Kidney tubule cell (primary cell): ENCODE measurements around the gene ENTPD7.
"Not testable (repeated sequence)": the region's sequence is repeated elsewhere in the genome, so short reads cannot be mapped to it uniquely, and the experiment has no call there.

Experiments
- DNase-seq: peaks from one replicate; pipeline ENCODE4 v3.0.0-alpha.2; 2018; ENCODE audit warnings: low spot score

The ENTPD7 gene

DNA sequence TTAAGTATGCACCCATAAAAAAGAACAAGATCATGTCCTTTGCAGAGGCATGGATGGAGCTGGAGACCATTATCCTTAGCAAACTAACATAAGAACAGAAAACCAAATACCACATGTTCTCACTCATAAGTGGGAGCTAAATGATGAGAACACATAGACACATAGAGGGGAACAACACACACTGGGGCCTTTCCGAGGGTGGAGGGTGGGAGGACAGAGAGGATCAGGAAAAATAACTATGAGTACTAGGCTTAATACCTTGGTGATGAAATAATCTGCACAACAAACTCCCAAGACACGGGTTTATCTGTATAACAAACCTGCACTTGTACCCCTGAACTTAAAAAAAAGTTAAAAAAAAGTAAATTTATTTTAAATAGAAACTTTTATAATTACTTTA lies 86.9 kb downstream of the ENTPD7 start:
- not testable (repeated sequence) for DNase-seq

DNA sequence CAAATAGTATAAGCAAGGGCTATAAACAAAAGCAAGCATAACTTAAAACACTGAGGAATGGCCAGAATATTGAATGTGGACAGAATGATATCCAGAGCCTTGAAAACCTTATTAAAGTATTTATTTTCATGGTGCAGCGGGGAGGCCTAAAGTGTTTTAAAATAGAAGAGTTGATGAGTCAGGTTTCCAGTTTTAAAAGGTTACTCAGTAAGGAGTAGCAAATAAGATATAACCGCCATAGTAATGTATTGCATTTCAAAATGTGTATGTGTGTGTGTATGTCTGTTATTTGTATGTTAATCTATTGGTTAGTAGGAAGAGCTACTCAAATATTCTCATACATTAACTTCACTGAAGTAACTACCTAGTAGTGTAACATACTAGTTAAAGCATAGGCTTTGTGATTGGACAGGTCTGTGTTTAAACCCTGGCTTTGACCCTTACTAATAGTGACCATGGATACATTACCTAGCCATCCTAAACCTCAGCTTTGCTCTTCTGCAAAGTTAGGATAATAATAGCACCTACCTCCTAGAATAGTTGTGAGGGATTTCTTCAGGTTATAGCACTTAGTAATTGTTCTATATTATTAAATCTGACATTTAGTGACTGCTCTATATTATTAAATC lies 89.6 kb downstream of the ENTPD7 start:
- DNase-seq = no peak

DNA sequence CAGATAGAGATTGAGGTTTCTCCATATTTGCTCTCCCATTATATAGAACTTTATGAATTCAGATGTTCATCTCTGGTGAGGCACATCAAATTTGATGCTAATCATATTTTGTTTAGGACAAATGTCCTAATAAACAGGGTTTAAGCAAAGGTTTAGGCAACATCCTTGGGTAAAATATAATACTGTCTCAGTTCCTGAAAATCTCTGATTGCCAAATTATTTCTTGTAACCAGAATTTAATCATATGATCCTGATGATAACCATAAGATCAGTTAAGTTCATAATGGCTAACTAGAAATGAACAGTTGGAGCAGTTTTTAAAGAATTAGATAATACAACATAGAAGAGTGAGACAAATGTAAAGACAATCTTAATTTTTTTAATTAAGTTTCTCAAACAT lies 91.3 kb downstream of the ENTPD7 start:
- no peak for DNase-seq

DNA sequence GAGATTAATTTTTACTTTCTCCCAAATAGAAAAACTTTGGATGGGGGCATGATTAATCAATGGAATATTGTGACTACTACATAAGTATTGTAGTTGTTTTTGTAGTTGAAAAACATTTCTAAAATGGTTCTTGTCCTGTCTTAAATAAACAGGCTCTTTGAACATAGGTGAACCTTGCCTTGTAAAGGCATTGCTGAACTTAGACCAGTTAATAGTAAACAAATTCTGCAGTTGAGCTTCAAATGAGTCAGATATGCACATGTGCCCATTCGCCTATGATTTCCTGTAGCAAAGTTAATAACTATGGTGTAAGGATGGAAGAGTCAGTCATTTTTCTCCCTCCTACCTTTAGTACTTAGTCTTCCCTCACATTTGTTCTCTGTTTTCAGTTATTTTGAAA lies 95.4 kb downstream of the ENTPD7 start:
- DNase-seq = peak; percentile 71
